GM23338 (cell line): ENCODE measurements around the gene CDH4. TPM values are rescaled to one million over a fixed set of nuclear protein-coding genes. Genes with fewer than 3 reads are reported as not detected.

Experiments used
- ATAC-seq: fragments of 200-7000 bp; cut with Tn5 transposase; 3 replicates; pipeline ENCODE4 v1.9.1; 2020
- DNase-seq: peaks from one replicate; pipeline ENCODE4 v3.0.0-alpha.2; 2015; ENCODE audit warnings: low spot score
- H2AFZ ChIP-seq: fragments of 200-600 bp; sonication (generic); 2 replicates; pipeline ENCODE4 v1.8.0; 2016; ENCODE audit warnings: antibody characterized with exemption, mild to moderate bottlenecking, moderate library complexity
- H3F3A ChIP-seq: fragments of 200-600 bp; sonication (generic); replicated peaks from 2 replicates; pipeline ENCODE4 v1.8.0; 2017; ENCODE audit warnings: antibody characterized with exemption, mixed run types, low read depth
- H3K27ac ChIP-seq: fragments of 200-600 bp; sonication (generic); 2 replicates; pipeline ENCODE4 v1.6.1; 2016; ENCODE audit warnings: low read depth
- H3K27me3 ChIP-seq: fragments of 200-600 bp; sonication (generic); 2 replicates; pipeline ENCODE4 v1.8.0; 2016; ENCODE audit warnings: mild to moderate bottlenecking, mixed run types, moderate library complexity; ENCODE audit not compliant: insufficient read depth
- H3K36me3 ChIP-seq: fragments of 200-600 bp; sonication (generic); 2 replicates; pipeline ENCODE4 v1.8.0; 2016; ENCODE audit warnings: mild to moderate bottlenecking; ENCODE audit not compliant: insufficient read depth
- H3K4me1 ChIP-seq: fragments of 200-600 bp; sonication (generic); 2 replicates; pipeline ENCODE4 v1.8.0; 2016; ENCODE audit warnings: mild to moderate bottlenecking, moderate library complexity; ENCODE audit not compliant: insufficient read depth
- H3K4me2 ChIP-seq: fragments of 200-600 bp; sonication (generic); 2 replicates; pipeline ENCODE4 v1.7.1; 2017; ENCODE audit warnings: mixed run types
- H3K4me3 ChIP-seq: fragments of 200-600 bp; sonication (generic); 2 replicates; pipeline ENCODE4 v1.6.1; 2016; ENCODE audit warnings: mixed run types
- H3K79me2 ChIP-seq: fragments of 200-600 bp; sonication (generic); replicated peaks from 2 replicates; pipeline ENCODE4 v1.8.0; 2017; ENCODE audit warnings: mild to moderate bottlenecking; ENCODE audit not compliant: insufficient read depth
- H3K9me2 ChIP-seq: fragments of 200-600 bp; sonication (generic); 2 replicates; pipeline ENCODE4 v1.8.0; 2017; ENCODE audit not compliant: insufficient read depth
- H4K20me1 ChIP-seq: fragments of 200-600 bp; sonication (generic); replicated peaks from 2 replicates; pipeline ENCODE4 v1.8.0; 2017; ENCODE audit warnings: mild to moderate bottlenecking; ENCODE audit not compliant: insufficient read depth
- H3K27ac Mint-ChIP-seq: 2 replicates; pipeline ENCODE4 v1.8.0; 2020; ENCODE audit warnings: inconsistent platforms, mild to moderate bottlenecking, moderate library complexity, mixed read lengths
- H3K27me3 Mint-ChIP-seq: 3 replicates; pipeline ENCODE4 v1.8.0; 2022; ENCODE audit warnings: low read depth, mild to moderate bottlenecking, moderate library complexity, mixed read lengths, inconsistent platforms; ENCODE audit not compliant: insufficient read depth, poor library complexity
- H3K36me3 Mint-ChIP-seq: 3 replicates; pipeline ENCODE4 v1.8.0; 2021; ENCODE audit warnings: low read depth, mild to moderate bottlenecking, inconsistent platforms, moderate library complexity, mixed read lengths
- H3K4me1 Mint-ChIP-seq: 3 replicates; pipeline ENCODE4 v1.8.0; 2020; ENCODE audit warnings: mild to moderate bottlenecking, inconsistent platforms, mixed read lengths
- H3K4me3 Mint-ChIP-seq: 3 replicates; pipeline ENCODE4 v1.8.0; 2021; ENCODE audit warnings: moderate library complexity, mild to moderate bottlenecking, inconsistent platforms, mixed read lengths
- H3K9me3 Mint-ChIP-seq: 3 replicates; pipeline ENCODE4 v1.8.0; 2020; ENCODE audit warnings: moderate library complexity, mild to moderate bottlenecking, inconsistent platforms, mixed read lengths
- CTCF ChIP-seq, 2 experiments: fragments of 200-600 bp in 1 of 2; sonication (generic) in 1 of 2; conservative IDR thresholded peaks; 2 replicates each; pipeline versions ENCODE4 v1.5.1 to v1.6.1; 2016 to 2017; ENCODE audit warnings: antibody characterized with exemption in 2 of 2, low read depth in 2 of 2, mild to moderate bottlenecking in 2 of 2, moderate library complexity in 1 of 2
- ETS1 ChIP-seq: IDR thresholded peaks from 2 replicates; pipeline ENCODE4 v1.6.1; 2016; ENCODE audit warnings: antibody characterized with exemption
- EZH2phosphoT487 ChIP-seq: fragments of 200-600 bp; sonication (generic); IDR thresholded peaks from one replicate; pipeline ENCODE4 v1.8.1; 2018; ENCODE audit warnings: antibody characterized with exemption; ENCODE audit not compliant: unreplicated experiment
- JUNB ChIP-seq: IDR thresholded peaks from one replicate; pipeline ENCODE4 v1.6.1; 2016; ENCODE audit warnings: antibody characterized with exemption; ENCODE audit not compliant: unreplicated experiment
- NANOG ChIP-seq: IDR thresholded peaks from 2 replicates; pipeline ENCODE4 v1.6.1; 2016; ENCODE audit warnings: antibody characterized with exemption, borderline replicate concordance
- POLR2AphosphoS5 ChIP-seq: IDR thresholded peaks from 2 replicates; pipeline ENCODE4 v1.6.1; 2016; ENCODE audit warnings: antibody characterized with exemption, low read depth
- REST ChIP-seq: IDR thresholded peaks from one replicate; pipeline ENCODE4 v1.6.1; 2018; ENCODE audit warnings: antibody characterized with exemption; ENCODE audit not compliant: unreplicated experiment
- STAT1 ChIP-seq: IDR thresholded peaks from one replicate; pipeline ENCODE4 v1.6.1; 2016; ENCODE audit warnings: antibody characterized with exemption; ENCODE audit not compliant: unreplicated experiment
- ZNF114 ChIP-seq: fragments of 250-450 bp; sonication (Bioruptor Pico); IDR thresholded peaks from 2 replicates; pipeline ENCODE4 v1.5.0; 2020; ENCODE audit warnings: mild to moderate bottlenecking, moderate library complexity
- polyA plus RNA-seq: library from polyadenylated mRNA; unstranded; fragments of >200 nt; fragmentation: Nextera tagmentation; extraction: Ambion mirVana; gene quantifications from 2 replicates; pipeline ENCODE4 v1.2.1, GENCODE V29; 2016
- total RNA-seq: library from RNA; depleted of rRNA; stranded (reverse); fragments of >200 nt; shearing (Covaris generic); gene quantifications from 2 replicates; pipeline ENCODE4 v1.2.3, GENCODE V29; 2014
- TF ChIP-seq, protein P1 (sequence below): fragments of 250-450 bp; sonication (Bioruptor Pico); IDR thresholded peaks from 2 replicates; pipeline ENCODE4 v1.5.0; 2020; ENCODE audit warnings: mild to moderate bottlenecking, moderate library complexity

The CDH4 gene
- total and polyA plus RNA-seq, 2 experiments from 2014 or later, result 1.2 to 4.2 TPM

- Mint-ChIP-seq H3K4me1 (no peaks in the 10 kb centered on the region), H3K9me3 (peaks cover 4% of the 10 kb centered on the region), H3K27ac (no peak overlapping the region), H3K27me3 (peaks cover 7% of the 10 kb centered on the region), H3K36me3 (peaks cover 7% of the 10 kb centered on the region; the same call in 2 of the 3 replicates), H3K4me3 (no peak overlapping the region)
- no peak overlapping the region for H2AFZ ChIP-seq
- no peaks in the 10 kb centered on the region for H3K27me3 ChIP-seq
- DNase-seq (no peak), ATAC-seq (no peak)
- no peaks in the 10 kb centered on the region for H3K36me3 ChIP-seq
- no peak overlapping the region for H3K4me2 ChIP-seq
- H3K27ac ChIP-seq, result no peak overlapping the region
- TF ChIP-seq EZH2phosphoT487 (no peak), ETS1 (no peak), POLR2AphosphoS5 (no peak), ZNF114 (CRISPR knock-in tag) (no peak), CTCF (conservative IDR thresholded peaks at IDR 0.05; ENCODE audit: low read depth in 2 of 2) (no peak), JUNB (no peak), NANOG (no peak), REST (no peak), STAT1 (no peak)
- TF ChIP-seq, protein P1, sequence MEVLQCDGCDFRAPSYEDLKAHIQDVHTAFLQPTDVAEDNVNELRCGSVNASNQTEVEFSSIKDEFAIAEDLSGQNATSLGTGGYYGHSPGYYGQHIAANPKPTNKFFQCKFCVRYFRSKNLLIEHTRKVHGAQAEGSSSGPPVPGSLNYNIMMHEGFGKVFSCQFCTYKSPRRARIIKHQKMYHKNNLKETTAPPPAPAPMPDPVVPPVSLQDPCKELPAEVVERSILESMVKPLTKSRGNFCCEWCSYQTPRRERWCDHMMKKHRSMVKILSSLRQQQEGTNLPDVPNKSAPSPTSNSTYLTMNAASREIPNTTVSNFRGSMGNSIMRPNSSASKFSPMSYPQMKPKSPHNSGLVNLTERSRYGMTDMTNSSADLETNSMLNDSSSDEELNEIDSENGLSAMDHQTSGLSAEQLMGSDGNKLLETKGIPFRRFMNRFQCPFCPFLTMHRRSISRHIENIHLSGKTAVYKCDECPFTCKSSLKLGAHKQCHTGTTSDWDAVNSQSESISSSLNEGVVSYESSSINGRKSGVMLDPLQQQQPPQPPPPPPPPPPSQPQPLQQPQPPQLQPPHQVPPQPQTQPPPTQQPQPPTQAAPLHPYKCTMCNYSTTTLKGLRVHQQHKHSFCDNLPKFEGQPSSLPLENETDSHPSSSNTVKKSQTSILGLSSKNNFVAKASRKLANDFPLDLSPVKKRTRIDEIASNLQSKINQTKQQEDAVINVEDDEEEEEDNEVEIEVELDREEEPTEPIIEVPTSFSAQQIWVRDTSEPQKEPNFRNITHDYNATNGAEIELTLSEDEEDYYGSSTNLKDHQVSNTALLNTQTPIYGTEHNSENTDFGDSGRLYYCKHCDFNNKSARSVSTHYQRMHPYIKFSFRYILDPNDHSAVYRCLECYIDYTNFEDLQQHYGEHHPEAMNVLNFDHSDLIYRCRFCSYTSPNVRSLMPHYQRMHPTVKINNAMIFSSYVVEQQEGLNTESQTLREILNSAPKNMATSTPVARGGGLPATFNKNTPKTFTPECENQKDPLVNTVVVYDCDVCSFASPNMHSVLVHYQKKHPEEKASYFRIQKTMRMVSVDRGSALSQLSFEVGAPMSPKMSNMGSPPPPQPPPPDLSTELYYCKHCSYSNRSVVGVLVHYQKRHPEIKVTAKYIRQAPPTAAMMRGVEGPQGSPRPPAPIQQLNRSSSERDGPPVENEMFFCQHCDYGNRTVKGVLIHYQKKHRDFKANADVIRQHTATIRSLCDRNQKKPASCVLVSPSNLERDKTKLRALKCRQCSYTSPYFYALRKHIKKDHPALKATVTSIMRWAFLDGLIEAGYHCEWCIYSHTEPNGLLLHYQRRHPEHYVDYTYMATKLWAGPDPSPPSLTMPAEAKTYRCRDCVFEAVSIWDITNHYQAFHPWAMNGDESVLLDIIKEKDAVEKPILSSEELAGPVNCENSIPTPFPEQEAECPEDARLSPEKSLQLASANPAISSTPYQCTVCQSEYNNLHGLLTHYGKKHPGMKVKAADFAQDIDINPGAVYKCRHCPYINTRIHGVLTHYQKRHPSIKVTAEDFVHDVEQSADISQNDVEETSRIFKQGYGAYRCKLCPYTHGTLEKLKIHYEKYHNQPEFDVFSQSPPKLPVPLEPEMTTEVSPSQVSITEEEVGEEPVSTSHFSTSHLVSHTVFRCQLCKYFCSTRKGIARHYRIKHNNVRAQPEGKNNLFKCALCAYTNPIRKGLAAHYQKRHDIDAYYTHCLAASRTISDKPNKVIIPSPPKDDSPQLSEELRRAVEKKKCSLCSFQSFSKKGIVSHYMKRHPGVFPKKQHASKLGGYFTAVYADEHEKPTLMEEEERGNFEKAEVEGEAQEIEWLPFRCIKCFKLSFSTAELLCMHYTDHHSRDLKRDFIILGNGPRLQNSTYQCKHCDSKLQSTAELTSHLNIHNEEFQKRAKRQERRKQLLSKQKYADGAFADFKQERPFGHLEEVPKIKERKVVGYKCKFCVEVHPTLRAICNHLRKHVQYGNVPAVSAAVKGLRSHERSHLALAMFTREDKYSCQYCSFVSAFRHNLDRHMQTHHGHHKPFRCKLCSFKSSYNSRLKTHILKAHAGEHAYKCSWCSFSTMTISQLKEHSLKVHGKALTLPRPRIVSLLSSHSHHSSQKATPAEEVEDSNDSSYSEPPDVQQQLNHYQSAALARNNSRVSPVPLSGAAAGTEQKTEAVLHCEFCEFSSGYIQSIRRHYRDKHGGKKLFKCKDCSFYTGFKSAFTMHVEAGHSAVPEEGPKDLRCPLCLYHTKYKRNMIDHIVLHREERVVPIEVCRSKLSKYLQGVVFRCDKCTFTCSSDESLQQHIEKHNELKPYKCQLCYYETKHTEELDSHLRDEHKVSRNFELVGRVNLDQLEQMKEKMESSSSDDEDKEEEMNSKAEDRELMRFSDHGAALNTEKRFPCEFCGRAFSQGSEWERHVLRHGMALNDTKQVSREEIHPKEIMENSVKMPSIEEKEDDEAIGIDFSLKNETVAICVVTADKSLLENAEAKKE (CRISPR knock-in tag), result no peak
- H3K4me1 ChIP-seq, result no peaks in the 10 kb centered on the region
- no peaks in the 10 kb centered on the region for H3F3A ChIP-seq
- no peaks in the 10 kb centered on the region for H3K79me2 ChIP-seq
- H3K4me3 ChIP-seq, result no peak overlapping the region
- H4K20me1 ChIP-seq, result no peaks in the 10 kb centered on the region
- no peaks in the 10 kb centered on the region for H3K9me2 ChIP-seq
Measured at GRCh38 chr20:61927193-61927825, 675.2 kb downstream of the CDH4 start.
